Left renal pelvis (tissue), 4 donors: ENCODE measurements around the gene RNF149. TPM values are rescaled to one million over a fixed set of nuclear protein-coding genes. Genes with fewer than 3 reads are reported as not detected.
"Not testable (repeated sequence)": the region's sequence is repeated elsewhere in the genome, so short reads cannot be mapped to it uniquely, and the experiment has no call there.

ENCODE experiments used
- DNase-seq, 4 donors: peaks; one replicate each; pipeline ENCODE4 v3.0.0-alpha.2; 2013; ENCODE audit warnings: low read depth in 4 of 4, low spot score in 3 of 4
- polyA plus RNA-seq, 4 donors: library from polyadenylated mRNA; unstranded; fragments of 120-200 nt; gene quantifications; one replicate each; pipeline ENCODE4 v1.2.1, GENCODE V29; 2013; ENCODE audit not compliant: insufficient read length in 4 of 4

RNF149 gene
- polyA plus RNA-seq, 4 donors, result 37.0 to 64.6 (median 43.7) TPM

DNA sequence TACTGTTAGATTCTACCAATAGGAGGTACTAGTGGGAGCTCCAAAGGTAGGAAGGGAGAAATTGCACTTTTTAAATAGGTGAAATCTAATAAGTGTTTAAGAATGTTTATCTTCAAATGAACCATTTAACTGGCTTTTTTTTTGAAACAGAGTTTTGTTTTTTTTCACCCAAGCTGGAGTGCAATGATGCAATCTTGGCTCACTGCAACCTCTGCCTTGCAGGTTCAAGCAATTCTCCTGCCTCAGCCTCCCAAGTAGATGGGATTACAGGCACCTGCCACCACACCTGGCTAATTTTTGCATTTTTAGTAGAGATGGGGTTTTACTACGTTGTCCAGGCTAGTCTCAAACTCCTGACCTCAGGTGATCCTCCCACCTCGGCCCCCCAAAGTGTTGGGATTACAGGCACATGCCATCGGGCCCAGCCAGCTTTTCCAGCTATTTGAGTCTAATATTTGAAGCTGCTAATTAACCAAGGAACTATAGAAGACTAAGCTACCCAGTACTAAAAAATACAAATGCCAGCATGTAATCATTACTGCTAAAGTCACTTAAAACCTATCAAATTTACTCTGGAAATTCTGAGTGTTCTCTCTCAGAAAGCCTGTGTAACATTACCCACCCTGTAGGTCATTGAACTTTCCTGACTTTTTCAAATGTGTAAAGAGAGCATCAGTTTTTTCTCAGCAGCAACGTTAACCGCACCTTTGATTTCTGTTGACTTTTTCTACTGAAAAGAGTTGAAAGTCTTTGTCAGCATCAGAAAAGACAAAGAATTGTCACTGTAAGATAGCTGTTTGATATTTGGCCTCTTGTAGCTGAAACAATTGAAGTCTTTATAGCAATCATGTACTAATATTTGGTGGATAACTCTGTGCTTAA, 24.6 kb upstream of the RNF149 start:
- DNase-seq, result no peak

DNA sequence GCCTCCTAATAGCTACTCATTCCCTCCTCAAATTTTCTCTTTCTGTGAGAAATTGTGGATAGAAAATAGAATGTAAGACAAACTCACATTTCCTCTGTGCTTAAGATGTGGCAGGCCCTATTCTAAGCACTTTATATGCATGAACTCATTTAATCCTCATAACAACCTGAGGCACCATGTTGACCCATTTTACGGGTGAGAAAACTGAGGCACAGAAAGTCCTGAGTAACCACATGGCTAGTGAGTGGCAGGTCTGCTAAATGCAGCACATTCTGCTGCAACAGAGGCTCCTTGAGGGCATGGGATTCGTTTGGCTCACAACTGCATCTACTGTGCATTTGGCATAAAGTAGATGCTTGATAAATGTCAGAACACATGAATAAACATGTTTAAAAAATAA, 22.7 kb upstream of the RNF149 start:
- DNase-seq, result no peak

DNA sequence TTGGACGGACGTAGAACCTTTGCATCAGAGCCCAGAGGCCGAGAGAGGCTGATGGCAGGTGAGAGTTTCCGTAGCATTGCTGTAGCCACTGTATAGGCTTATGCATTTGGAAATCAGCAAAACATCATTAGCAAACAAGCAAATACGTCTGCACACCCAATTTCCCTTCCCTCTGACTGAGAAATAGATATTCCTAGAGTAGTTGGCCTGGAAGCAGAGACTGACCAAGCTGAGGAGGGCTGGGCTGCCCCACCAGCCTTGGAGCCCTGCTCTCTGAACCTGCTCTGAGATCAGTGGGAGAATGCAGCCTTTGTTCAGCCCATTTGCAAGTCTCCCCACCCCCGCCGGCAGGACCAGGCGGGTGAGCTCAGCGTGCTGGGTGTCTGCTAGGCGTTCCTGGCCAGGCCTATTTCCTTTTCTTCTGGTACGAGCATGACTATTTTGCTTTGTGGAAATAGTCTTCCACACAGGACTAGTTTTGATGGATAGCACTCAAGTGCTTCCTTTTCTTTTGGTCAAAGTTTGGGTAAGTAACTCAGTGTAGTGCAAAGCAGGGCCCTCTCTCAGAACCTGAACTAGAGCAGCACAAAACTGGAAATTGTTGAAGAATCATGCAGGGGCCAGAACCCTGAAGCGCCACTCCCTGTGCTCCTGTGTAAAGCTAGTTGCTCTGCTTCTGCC, 21.9 kb upstream of the RNF149 start:
- no peak for DNase-seq

DNA sequence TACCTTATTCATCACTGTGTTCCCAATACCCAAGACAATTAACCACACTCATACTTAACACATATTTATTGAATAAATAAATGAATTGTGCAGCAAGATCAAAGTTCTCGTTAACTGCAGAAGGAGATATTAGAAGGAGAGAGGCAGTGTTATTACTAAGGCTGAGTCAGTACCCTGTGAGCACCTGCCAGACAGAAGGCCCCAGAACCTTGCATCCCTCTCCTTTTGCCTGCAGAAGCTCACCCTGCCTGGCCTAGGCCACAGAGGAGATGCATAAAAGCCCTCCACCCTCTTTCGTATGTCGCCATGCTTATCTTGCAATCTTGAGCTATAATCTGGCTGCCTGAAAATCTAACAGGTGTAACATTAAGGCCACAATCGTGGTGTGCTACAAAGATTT, 20.5 kb upstream of the RNF149 start:
- DNase-seq, result no peak

- no peak for DNase-seq
Measured at GRCh38 chr2:101328474-101329007, 20.0 kb upstream of the RNF149 start.

DNA sequence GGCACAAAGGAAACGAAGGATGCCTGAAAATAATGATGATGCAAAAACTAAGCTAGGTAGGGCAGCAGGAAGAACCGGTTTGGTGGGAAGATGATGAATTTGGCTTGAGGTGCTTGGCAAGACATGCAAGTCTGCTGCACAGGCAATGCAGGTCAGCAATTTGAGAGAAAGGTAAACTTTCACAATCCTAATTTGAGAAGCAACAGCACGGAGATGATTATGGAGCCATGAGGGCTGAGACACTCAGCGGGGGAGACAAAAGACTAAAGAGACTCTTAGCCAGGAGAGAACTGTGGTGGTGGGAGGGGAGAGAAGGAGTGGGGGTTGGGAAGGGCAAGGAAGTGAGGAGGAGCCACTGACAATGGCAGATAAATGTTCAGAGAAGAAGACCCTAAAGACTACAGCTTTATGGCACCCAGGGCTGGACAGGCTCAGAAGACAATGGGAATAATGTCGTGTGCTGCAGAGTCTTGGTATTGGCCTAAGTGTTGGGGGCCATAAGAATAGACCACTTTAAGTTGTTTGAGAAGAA, 19.4 kb upstream of the RNF149 start:
- DNase-seq, result no peak

DNA sequence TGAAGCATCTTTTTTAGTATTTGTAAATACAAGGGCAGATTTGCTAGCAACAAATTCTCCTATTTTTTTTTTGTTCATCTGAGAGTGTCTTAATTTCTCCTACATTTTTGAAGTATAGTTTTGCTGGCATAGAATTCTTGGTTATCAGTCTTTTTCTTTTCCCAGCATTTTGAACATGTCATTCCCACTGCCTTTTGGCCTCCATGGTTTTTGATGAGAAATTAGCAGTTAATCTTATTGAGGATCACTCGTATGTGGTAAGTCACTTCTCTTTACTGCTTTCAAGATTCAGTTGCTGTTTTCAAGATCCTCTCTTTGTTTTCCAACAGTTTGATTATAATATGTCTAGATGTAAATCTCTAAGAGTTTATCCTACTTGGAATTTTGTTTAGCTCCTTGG, 16.9 kb upstream of the RNF149 start:
- DNase-seq, result no peak

DNA sequence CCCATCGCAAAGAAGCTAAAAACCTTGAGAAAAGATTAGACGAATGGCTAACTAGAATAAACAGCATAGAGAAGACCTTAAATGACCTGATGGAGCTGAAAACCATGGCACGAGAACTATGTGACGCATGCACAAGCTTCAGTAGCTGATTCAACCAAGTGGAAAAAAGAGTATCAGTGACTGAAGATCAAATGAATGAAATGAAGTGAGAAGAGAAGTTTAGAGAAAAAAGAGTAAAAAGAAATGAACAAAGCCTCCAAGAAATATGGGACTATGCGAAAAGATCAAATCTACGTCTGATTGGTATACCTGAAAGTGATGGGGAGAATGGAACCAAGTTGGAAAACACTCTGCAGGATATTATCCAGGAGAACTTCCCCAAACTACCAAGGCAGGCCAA, 8.1 kb upstream of the RNF149 start:
- DNase-seq, result not testable (repeated sequence)

DNA sequence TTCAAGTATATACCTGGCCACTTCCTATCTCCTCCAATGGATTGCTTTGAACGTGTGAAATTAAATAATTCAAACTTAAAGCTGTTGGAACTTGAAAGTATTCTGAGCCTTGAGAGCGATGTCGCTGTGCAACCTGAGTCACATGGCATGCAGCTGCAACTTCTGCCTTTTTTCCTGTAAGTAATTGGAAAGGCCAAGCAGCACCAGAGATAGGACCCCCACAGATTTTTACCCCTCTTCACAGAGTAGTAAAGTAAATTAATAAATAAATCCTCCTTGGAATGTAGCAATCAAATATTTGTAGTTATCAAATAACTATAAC, 3.2 kb upstream of the RNF149 start:
- DNase-seq, result no peak

DNA sequence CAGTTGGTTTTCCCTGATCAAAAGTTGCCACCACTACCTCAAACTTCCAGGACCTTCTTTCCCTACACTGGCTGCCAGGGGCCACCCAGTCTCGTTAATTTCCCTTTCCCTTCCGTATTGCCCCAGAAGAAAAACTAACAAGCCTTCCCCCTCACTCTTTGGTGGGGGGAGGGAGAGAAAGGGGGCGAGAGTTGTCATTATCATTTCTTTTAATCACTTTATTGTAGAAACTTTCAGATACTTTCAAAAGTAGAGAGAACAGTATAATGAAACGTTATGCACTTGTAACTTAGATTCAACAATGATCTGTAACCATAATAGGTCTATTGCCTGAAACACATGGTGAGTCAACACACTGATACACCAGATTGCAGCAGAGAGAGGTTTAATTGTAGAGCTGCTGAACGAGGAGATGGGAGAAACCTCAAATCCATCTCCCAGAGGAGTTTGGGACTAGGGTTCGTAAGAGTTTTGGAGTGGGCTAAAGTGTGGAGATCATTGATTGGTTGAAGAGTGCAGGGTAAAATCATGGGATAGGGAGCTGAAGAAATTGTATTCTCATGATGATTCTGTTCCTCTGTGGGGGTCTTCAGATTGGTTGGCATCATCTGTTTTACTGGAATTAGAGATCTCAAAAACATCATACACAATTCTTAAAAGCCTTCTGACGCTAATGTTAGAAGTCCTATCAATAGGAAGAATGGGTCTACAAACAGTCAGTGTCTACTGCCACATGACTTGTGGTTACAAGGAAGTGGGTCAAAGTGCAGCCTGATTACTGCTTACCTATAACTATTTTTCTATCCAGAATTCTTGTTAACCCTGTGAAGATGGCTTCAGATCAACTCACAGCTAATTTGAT, 2.6 kb upstream of the RNF149 start:
- no peak for DNase-seq

DNA sequence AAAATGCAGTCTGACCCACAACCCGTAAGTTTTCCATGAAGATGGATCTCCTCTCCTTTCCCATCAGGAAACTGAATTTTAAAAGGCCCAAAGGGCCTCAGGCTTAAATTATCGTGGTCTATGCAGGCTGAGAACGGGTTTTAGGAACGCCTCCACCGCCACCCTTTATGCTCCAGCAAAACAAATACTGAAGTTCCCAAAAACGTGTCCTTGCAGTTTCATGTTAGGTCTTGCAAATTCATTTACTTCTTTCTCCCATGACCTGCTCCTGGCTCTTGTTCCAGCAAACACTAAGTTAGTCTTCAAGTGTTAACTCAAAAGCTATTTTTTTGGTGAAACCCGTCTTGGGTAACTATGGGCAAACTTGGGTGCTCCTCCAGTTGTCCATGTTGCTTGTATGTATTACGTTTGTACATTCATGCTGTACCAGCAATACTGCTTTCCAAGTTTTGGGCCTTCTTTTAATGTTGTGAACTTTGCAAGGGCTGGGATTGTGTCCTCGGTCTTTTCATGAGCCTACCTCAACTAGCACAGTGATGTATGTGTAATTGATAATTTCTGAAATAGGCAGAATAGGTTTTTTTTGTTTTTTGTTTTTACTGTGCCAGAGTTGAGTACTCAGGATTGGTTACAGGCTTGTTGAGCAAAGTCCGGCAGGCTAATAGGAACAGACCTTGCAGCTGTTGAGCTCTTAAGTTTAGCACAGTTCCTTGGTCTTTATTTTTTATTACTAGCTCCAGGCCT, 1.8 kb upstream of the RNF149 start:
- no peak for DNase-seq

- no peak for DNase-seq
Measured at GRCh38 chr2:101307950-101308431, 510 bp downstream of the RNF149 start.

GRCh38 chr2:101307503-101307902, 998 bp downstream of the RNF149 start:
- DNase-seq, result no peak

DNA sequence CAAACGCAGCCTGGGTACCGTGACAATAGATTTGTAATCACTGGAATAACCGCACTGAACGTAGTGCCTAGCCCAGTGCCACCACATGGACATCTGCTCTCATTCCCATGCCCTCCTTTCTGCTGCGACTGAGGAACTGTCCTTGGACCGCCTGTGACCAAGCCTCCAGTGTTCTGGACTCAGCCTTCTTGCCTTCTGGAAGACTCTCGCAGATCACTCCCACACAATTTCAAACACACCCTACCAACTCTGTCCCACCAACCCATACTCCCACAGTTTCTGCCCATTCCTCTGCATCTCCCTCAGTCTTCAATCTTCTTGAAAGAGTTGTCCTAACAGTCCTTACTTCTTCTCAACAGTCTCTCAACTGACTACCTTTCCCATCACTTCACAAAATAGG, 2.1 kb downstream of the RNF149 start:
- DNase-seq, result no peak

DNA sequence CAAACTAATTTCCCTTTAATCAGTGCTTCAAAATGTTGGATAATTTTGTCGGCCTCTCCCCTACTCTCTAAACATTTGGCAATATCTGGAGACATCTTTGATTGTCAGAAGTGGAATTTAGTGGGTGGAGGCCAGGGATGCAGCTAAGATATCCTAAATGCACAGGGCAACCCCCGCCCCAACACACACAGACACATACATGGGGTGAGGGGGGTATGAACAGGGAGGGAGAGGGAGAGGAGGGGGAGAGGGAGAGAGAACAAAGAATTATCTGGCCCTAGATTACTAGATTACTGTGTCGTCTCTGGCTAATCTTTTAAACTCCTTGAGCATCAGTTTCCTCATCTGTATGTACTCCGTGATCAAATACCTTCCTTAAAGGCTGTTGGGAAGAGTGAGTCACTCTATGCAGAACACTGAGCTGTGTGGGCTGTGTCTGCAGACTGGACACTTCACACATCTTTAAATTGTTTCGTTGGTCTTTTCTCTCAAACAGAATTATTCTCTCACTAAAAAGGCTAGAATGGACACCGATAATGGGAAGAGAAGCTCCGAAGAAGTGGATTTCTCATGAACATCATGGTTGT, 2.9 kb downstream of the RNF149 start:
- no peak for DNase-seq

DNA sequence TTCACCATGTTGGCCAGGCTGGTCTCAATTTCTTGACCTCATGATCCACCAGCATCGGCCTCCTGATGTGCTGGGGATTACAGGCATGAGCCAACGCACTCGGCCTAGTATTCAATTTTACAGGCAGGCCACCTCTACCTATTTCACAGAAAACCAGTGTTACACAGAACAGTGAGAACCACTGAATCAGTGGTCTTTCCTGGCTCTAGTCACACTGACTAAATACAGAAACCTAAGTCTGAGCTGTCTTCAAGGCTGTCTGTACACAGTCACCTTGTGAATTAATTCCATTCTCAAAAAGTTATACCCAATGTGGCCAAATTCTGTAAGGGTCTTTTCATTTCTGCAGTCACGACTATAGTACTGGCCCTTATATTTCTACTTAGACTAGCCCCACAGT, 3.5 kb downstream of the RNF149 start:
- DNase-seq, result no peak

DNA sequence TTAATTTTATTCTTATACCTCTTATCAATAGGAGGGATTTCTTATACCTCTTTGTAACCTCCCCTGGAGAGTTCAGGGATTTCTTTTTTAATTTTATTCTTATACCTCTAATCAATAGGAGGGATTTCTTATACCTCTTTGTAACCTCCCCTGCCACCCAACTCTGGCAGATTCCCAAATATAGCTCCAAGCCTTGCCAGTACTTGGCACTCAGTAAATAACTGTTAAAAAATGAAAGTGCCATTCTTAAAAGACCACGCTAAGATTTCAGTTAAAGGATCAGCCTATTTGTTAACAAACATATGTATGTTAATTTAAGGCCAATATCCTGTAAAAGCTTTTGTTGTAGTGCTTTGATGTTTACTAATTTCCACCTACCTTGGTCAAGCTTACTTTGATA, 4.8 kb downstream of the RNF149 start:
- no peak for DNase-seq

- no peak for DNase-seq
Measured at GRCh38 chr2:101302016-101302415, 6.5 kb downstream of the RNF149 start.

GRCh38 chr2:101300836-101301235, 7.7 kb downstream of the RNF149 start:
- DNase-seq, result no peak

- DNase-seq, result no peak
Measured at GRCh38 chr2:101300164-101300563, 8.3 kb downstream of the RNF149 start.
